ENCODE measurements around the gene AHI1.

DNA sequence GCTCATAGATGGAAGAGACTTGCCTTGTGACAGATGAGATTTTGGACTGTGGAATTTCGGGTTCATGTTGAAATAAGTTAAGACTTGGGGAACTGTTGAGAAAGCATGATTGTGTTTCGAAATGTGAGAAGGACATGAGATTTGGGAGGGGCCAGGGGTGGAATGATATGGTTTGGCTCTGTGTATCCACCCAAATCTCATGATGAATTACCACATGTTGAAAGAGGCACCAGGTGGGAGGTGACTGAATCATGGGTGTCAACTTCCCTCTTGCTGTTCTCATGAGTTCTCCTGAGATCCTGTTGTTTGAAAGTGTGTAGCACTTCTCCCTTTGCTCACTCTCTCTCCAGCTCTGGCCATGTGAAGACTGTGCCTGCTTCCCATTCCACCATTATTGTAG, 17.9 kb downstream of the AHI1 start:
- no peak for TF ChIP-seq EZH2 (IDR thresholded peaks at IDR 0.05; ENCODE audit: borderline replicate concordance, low read length)
- TF ChIP-seq CTCF (conservative IDR thresholded peaks at IDR 0.05 in 1 of 2, IDR thresholded peaks at IDR 0.05 in 1 of 2; ENCODE audit: extremely low read depth in 1 of 2, insufficient read depth in 1 of 2, low read depth in 1 of 2, low read length in 2 of 2): no peak

All from mammary epithelial cell (primary cell).